ENCODE results near the gene RGP1.

DNA sequence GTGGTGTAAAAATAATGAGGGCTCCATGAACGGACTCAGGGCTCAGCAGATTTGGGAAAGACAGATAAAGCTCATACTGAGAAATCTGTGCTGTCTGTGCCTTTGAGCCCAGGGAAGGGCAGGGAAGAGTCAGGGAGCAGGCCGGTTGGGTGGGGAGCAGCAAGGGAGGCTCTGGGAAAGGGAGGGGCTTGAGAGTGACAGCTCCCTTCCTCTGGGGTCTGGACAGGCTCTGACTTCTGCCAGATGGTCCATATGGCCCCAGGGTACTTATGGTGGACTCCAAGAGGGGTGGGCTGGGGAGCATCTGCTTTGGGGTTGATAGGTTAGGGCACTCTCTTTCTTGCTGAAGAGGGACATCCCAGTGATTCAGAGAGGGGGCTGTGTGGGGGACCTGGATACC is 44.4 kb downstream of the RGP1 start:
- TF ChIP-seq, protein P1, sequence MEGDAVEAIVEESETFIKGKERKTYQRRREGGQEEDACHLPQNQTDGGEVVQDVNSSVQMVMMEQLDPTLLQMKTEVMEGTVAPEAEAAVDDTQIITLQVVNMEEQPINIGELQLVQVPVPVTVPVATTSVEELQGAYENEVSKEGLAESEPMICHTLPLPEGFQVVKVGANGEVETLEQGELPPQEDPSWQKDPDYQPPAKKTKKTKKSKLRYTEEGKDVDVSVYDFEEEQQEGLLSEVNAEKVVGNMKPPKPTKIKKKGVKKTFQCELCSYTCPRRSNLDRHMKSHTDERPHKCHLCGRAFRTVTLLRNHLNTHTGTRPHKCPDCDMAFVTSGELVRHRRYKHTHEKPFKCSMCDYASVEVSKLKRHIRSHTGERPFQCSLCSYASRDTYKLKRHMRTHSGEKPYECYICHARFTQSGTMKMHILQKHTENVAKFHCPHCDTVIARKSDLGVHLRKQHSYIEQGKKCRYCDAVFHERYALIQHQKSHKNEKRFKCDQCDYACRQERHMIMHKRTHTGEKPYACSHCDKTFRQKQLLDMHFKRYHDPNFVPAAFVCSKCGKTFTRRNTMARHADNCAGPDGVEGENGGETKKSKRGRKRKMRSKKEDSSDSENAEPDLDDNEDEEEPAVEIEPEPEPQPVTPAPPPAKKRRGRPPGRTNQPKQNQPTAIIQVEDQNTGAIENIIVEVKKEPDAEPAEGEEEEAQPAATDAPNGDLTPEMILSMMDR (IDR thresholded peaks at IDR 0.05; ENCODE audit: low read depth, low read length), result no peak
- TF ChIP-seq, protein P2, sequence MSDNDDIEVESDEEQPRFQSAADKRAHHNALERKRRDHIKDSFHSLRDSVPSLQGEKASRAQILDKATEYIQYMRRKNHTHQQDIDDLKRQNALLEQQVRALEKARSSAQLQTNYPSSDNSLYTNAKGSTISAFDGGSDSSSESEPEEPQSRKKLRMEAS (IDR thresholded peaks at IDR 0.05; ENCODE audit: low read depth, low read length), result no peak
- TF ChIP-seq POLR2A (IDR thresholded peaks at IDR 0.05; ENCODE audit: extremely low read depth, insufficient read length), result no peak

All from NB4 (cell line).